Measurements from ENCODE around the gene EFNA5.

- no peak for TF ChIP-seq TSHZ2 (CRISPR knock-in tag; IDR thresholded peaks at IDR 0.05)
- TF ChIP-seq, protein P1, sequence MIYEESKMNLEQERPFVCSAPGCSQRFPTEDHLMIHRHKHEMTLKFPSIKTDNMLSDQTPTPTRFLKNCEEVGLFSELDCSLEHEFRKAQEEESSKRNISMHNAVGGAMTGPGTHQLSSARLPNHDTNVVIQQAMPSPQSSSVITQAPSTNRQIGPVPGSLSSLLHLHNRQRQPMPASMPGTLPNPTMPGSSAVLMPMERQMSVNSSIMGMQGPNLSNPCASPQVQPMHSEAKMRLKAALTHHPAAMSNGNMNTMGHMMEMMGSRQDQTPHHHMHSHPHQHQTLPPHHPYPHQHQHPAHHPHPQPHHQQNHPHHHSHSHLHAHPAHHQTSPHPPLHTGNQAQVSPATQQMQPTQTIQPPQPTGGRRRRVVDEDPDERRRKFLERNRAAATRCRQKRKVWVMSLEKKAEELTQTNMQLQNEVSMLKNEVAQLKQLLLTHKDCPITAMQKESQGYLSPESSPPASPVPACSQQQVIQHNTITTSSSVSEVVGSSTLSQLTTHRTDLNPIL (CRISPR knock-in tag; IDR thresholded peaks at IDR 0.05; ENCODE audit: low read depth): no peak
- TF ChIP-seq OSR1 (CRISPR knock-in tag; IDR thresholded peaks at IDR 0.05): no peak
Measured at GRCh38 chr5:107631805-107632362, 38.9 kb downstream of the EFNA5 start.
